ENCODE results near the gene BRI3. TPM values are rescaled to one million over a fixed set of nuclear protein-coding genes. Genes with fewer than 3 reads are reported as not detected.

BRI3 gene, protein sequence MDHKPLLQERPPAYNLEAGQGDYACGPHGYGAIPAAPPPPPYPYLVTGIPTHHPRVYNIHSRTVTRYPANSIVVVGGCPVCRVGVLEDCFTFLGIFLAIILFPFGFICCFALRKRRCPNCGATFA
- total RNA-seq (2021; fragmentation: NEBNext Ultra II Directional; extraction: Animal tissue kit (Norgen Biotek cat#: 25700)): 93.4 and 94.0 TPM in 2 replicates
- polyA plus RNA-seq (2011; rRNA removed): 77.5 and 98.4 TPM in 2 replicates
- 51.4 TPM for polyA plus RNA-seq (2011; cell fraction: cytosol; rRNA removed)
- polyA plus RNA-seq (2011; cell fraction: nucleus; rRNA removed): 76.2 TPM
- polyA plus RNA-seq (2012, experiment 1 of 2): 80.0 to 96.4 TPM (median 93.0 TPM) in 4 replicates
- polyA plus RNA-seq (2012, experiment 2 of 2): 151 TPM
- 114 TPM for polyA plus RNA-seq (2013, experiment 1 of 2)
- polyA plus RNA-seq (2013, experiment 2 of 2): 115 TPM
- 38.1 and 52.1 TPM in 2 replicates for polyA minus RNA-seq (2011; rRNA and poly(A)+ RNA removed)
- 36.2 TPM for polyA minus RNA-seq (2011; cell fraction: cytosol; rRNA and poly(A)+ RNA removed)
- polyA minus RNA-seq (2011; cell fraction: nucleus; rRNA and poly(A)+ RNA removed): 29.3 TPM
- long read RNA-seq, experiment 1, transcript BRI3-201 (3 exons, 780 nt): major isoform, 105 of 114 reads
- long read RNA-seq, experiment 1, partial matches to known transcripts: 6 of 114 reads
- long read RNA-seq, experiment 1, other reads (novel, unspliced or antisense): 3 of 114 reads
- long read RNA-seq, experiment 2: 0 reads

DNA sequence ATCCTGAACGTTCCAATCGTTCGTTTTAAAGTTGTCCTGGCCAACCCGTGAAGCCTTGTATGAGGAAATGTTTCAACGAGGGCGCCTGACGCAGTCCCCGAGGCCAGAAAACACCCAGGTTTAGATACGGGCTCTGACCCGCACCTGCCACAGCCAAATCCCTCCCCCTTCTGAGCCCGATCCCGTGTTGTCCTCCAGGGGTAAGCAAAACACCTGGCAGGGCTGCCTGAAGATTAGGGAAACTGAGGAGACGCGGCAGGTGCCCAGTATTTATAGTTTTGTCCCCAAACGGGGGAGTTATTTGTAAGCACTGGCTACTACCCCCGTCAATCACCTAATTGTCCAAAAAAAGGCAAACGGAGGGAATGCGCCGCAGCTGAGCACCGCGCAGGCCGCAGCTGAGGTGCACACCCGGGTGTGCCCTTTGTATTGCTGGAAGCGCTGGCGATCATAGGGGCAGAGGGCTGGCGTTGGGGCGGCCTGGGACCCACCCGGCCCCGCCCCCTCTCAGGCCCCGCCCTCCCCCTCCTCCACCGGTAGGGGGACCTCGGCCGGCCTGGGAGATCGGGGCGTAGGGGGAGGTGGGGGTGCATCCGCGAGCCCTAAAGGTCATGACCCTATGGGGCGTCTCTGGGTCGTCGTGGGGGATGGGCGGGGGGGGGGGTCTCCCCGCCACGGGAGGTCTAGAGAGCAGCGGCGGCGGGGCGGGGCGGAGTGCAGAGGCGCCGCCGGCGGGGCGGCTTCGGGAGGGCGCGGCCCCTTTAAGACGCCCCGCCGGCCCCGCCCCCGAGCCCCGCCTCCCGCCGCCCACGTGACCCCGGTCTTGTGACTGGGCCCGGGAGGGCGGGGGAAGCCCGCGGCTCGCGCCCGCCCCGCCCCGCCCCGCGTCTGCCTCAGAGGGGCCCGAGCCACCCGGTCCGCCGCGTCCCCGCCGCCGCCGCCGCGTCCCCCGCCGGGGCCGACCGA, at the start of gene BRI3:
Gene BRI3 (plus strand): TSS at position 896 of the 966 bp plus-strand sequence. CDS start 110 bp downstream, outside the sequence.
- no peaks in the 10 kb centered on the region; a peak in 1 of 8 replicates for H3K36me3 ChIP-seq (ENCODE audit: control insufficient read depth in 2 of 4, insufficient read depth in 4 of 4, low read length in 3 of 4)
- H3K4me2 ChIP-seq (ENCODE audit: insufficient read depth in 1 of 2, low read depth in 2 of 2, low read length in 2 of 2): peak within 1 kb of the TSS; percentile 87 to 93
- no peaks in the 10 kb centered on the region for H3K27me3 ChIP-seq (replicated peaks in 1 of 4; ENCODE audit: control insufficient read depth in 3 of 4, extremely low read depth in 1 of 4, insufficient read depth in 3 of 4, low read length in 3 of 4)
- peak within 1 kb of the TSS; percentile 49 for H3K4ac ChIP-seq (replicated peaks; ENCODE audit: insufficient read length, low read depth, low read length)
- H2BK12ac ChIP-seq (ENCODE audit: low read depth, low read length): 0 out of 2 replicates have a peak within 1 kb of the TSS, but pooled peaks have one; percentile 39
- H3K23ac ChIP-seq (ENCODE audit: insufficient read length): no peak within 1 kb of the TSS
- H3K9ac ChIP-seq (replicated peaks in 1 of 4; ENCODE audit: extremely low read depth in 1 of 4, low read depth in 3 of 4, low read length in 3 of 4): peak within 1 kb of the TSS; percentile 51 to 73 (median 65)
- FAIRE-seq: no peak
- peak within 1 kb of the TSS; percentile 62 for H4K5ac ChIP-seq (ENCODE audit: insufficient read length, low read depth, low read length)
- H2BK15ac ChIP-seq (ENCODE audit: low read length): no peak within 1 kb of the TSS
- peaks cover 6% of the 10 kb centered on the region for H3K79me1 ChIP-seq (ENCODE audit: low read depth, low read length)
- H3K18ac ChIP-seq (ENCODE audit: extremely low read depth, low read length): peak within 1 kb of the TSS; percentile 1; the same call in 1 of the 2 replicates
- H3K4me1 ChIP-seq (replicated peaks in 1 of 4; ENCODE audit: control insufficient read depth in 3 of 4, insufficient read depth in 4 of 4, low read length in 3 of 4): peaks cover 6 to 16% (median 11%) of the 10 kb centered on the region in 4 experiments; a peak in 6 of 7 replicates
- no peak within 1 kb of the TSS for H3K14ac ChIP-seq (ENCODE audit: insufficient read length)
- H3K27ac ChIP-seq (ENCODE audit: low read depth, low read length): no peak within 1 kb of the TSS
- no peak within 1 kb of the TSS for H2BK20ac ChIP-seq (ENCODE audit: low read length)
- H3K9me3 ChIP-seq (ENCODE audit: insufficient read depth in 2 of 2, low read depth in 1 of 2, low read length in 1 of 2): no peaks in the 10 kb centered on the region
- no peak within 1 kb of the TSS for H4K91ac ChIP-seq (replicated peaks; ENCODE audit: insufficient read length, low read length)
- H3K4me3 ChIP-seq (ENCODE audit: extremely low read depth in 1 of 4, insufficient read depth in 2 of 4, low read depth in 3 of 4, low read length in 4 of 4): peak within 1 kb of the TSS; percentile 55 to 89 (median 69)
- no peak within 1 kb of the TSS for H2BK5ac ChIP-seq (ENCODE audit: low read depth, low read length)
- H3K79me2 ChIP-seq (ENCODE audit: control insufficient read depth in 1 of 2, insufficient read depth in 2 of 2, low read length in 2 of 2): peaks cover 7 to 35% of the 10 kb centered on the region in 2 experiments
- DNase-seq (ENCODE audit: low read depth in 1 of 2, low spot score in 2 of 2): peak; percentile 58 to 81
- peak within 1 kb of the TSS; percentile 71 for H4K8ac ChIP-seq (ENCODE audit: extremely low read depth, insufficient read depth, low read length)
- WGBS, 2 experiments (ENCODE audit: extremely low coverage in 1 of 2, insufficient coverage in 1 of 2, insufficient read length in 1 of 2, insufficient replicate concordance in 2 of 2, low coverage in 1 of 2, low lambda C conversion rate in 2 of 2, missing lambda C conversion rate in 1 of 2): 3% methylated on average over 27 of the region's 92 CpGs; no CpG with 5 or more reads in 1 of the 2 experiments
- H2AK5ac ChIP-seq (ENCODE audit: low read depth, low read length): no peak within 1 kb of the TSS
- peak within 1 kb of the TSS; percentile 99; the same call in 1 of the 2 replicates for H2AFZ ChIP-seq (ENCODE audit: low read length)
- H2BK120ac ChIP-seq (replicated peaks; ENCODE audit: low read depth, low read length): no peak within 1 kb of the TSS
- H3K23me2 ChIP-seq (ENCODE audit: low read depth, low read length): peaks cover 5% of the 10 kb centered on the region; the same call in 1 of the 2 replicates
- ChIA-PET POLR2A (ENCODE audit: partially characterized antibody) (interaction anchor here (0.9 to 2.0 kb wide), 2 partner anchors 13 to 30 kb away, joined by 3 to 8 read pairs; no protein-coding TSS in a partner anchor), CTCF (ENCODE audit: partially characterized antibody) (interaction anchor here (1.2 kb wide), 1 partner anchor 15 kb away, joined by 3 read pairs; no protein-coding TSS in a partner anchor)
- H4K20me1 ChIP-seq (replicated peaks in 1 of 2; ENCODE audit: control insufficient read depth in 1 of 2, insufficient read depth in 2 of 2, low read length in 2 of 2): peaks cover 22 to 26% of the 10 kb centered on the region in 2 experiments
- peak within 1 kb of the TSS; percentile 9 for H3K56ac ChIP-seq (replicated peaks; ENCODE audit: insufficient read length, low read depth, low read length)
- peak; percentile 80 for TF ChIP-seq POLR2AphosphoS5 (IDR thresholded peaks at IDR 0.05; ENCODE audit: low read depth, low read length)
- TF ChIP-seq TAF1 (IDR thresholded peaks at IDR 0.05; ENCODE audit: low read depth, low read length): peak; percentile 64
- peak; percentile 86; the same call in 1 of the 2 replicates for TF ChIP-seq RXRA (IDR thresholded peaks at IDR 0.05; ENCODE audit: insufficient read depth, low read depth, low read length)
- TF ChIP-seq PHF8 (conservative IDR thresholded peaks at IDR 0.05; ENCODE audit: low read depth, low read length): peak; percentile 78
- 0 out of 2 replicates have a peak, but pooled peaks have one; percentile 54 for TF ChIP-seq TCF12 (IDR thresholded peaks at IDR 0.05; ENCODE audit: low read depth, low read length)
- TF ChIP-seq SP2 (IDR thresholded peaks at IDR 0.05; ENCODE audit: low read length): no peak
- no peak for TF ChIP-seq NANOG (IDR thresholded peaks at IDR 0.05; ENCODE audit: insufficient read depth, low read depth, low read length, poor library complexity, severe bottlenecking)
